HG03469 (cell line): ENCODE results near the gene RSL24D1.

Source experiments
- ATAC-seq: cut with Tn5 transposase; IDR thresholded peaks from one replicate; pipeline ENCODE4 v1.9.1; 2021; ENCODE audit warnings: mild to moderate bottlenecking, moderate library complexity, moderate number of reproducible peaks; ENCODE audit not compliant: unreplicated experiment

The RSL24D1 gene

GRCh38 chr15:55196458-55197361, at the start of gene RSL24D1:
RSL24D1 (minus strand) TSS chr15:55196941; CDS start chr15:55196890, 51 bp downstream.
- ATAC-seq, result peak; percentile 88

GRCh38 chr15:55245059-55245458, 48.3 kb upstream of the RSL24D1 start:
- ATAC-seq, result no peak

- ATAC-seq, result no peak
These were observed 45.1 kb upstream of the RSL24D1 start for GRCh38 chr15:55241891-55242290.

- ATAC-seq, result no peak
These were observed 44.4 kb upstream of the RSL24D1 start for GRCh38 chr15:55241186-55241585.

GRCh38 chr15:55240125-55240760, 43.5 kb upstream of the RSL24D1 start:
- no peak for ATAC-seq

- ATAC-seq, result no peak
These were observed 42.8 kb upstream of the RSL24D1 start for GRCh38 chr15:55239440-55240124.

- ATAC-seq, result no peak
These were observed 42.1 kb upstream of the RSL24D1 start for GRCh38 chr15:55238877-55239276.

- ATAC-seq, result no peak
These were observed 40.7 kb upstream of the RSL24D1 start for GRCh38 chr15:55237219-55238130.

GRCh38 chr15:55235546-55236036, 38.9 kb upstream of the RSL24D1 start:
- no peak for ATAC-seq

GRCh38 chr15:55234800-55235104, 38.0 kb upstream of the RSL24D1 start:
- ATAC-seq, result no peak

- no peak for ATAC-seq
These were observed 37.5 kb upstream of the RSL24D1 start for GRCh38 chr15:55234104-55234799.

GRCh38 chr15:55231455-55231854, 34.7 kb upstream of the RSL24D1 start:
- ATAC-seq, result no peak

- ATAC-seq, result no peak
These were observed 34.2 kb upstream of the RSL24D1 start for GRCh38 chr15:55230953-55231352.

GRCh38 chr15:55230051-55230670, 33.4 kb upstream of the RSL24D1 start:
- no peak for ATAC-seq

- no peak for ATAC-seq
These were observed 29.4 kb upstream of the RSL24D1 start for GRCh38 chr15:55226127-55226526.

GRCh38 chr15:55224892-55225291, 28.2 kb upstream of the RSL24D1 start:
- ATAC-seq, result peak; percentile 54

GRCh38 chr15:55222588-55222987, 25.8 kb upstream of the RSL24D1 start:
- no peak for ATAC-seq

GRCh38 chr15:55221090-55222011, 24.6 kb upstream of the RSL24D1 start:
- ATAC-seq, result peak; percentile 24
